Omental fat pad (tissue), 4 donors: ENCODE measurements around the gene KLRC2. TPM values are rescaled to one million over a fixed set of nuclear protein-coding genes. Genes with fewer than 3 reads are reported as not detected.

Source experiments
- ATAC-seq: fragments of 150-250 bp; one replicate; pipeline ENCODE4 v1.9.1; 2016; ENCODE audit warnings: mild to moderate bottlenecking, moderate library complexity; ENCODE audit not compliant: low FRiP score
- DNase-seq: peaks from one replicate; pipeline ENCODE4 v3.0.0-alpha.2; 2019; ENCODE audit warnings: low spot score
- total RNA-seq, 4 donors: library from RNA; depleted of rRNA; stranded (reverse); fragments of >200 nt; gene quantifications; one replicate each; pipeline ENCODE4 v1.1.0, GENCODE V29; 2016
- TF ChIP-seq, protein P1 (sequence below), 3 donors: fragments of 450-650 bp; IDR thresholded peaks; one replicate each; pipeline ENCODE4 v1.5.1; 2016 to 2017; ENCODE audit warnings: antibody characterized with exemption in 3 of 3, mild to moderate bottlenecking in 3 of 3, moderate library complexity in 2 of 3

The KLRC2 gene
- total RNA-seq, 4 donors from 2014 or later: 0.37 to 0.72 (median 0.69) TPM; not detected in 1

GRCh38 chr12:10386857-10387256 lies 49.0 kb downstream of the KLRC2 start:
- TF ChIP-seq, protein P1, sequence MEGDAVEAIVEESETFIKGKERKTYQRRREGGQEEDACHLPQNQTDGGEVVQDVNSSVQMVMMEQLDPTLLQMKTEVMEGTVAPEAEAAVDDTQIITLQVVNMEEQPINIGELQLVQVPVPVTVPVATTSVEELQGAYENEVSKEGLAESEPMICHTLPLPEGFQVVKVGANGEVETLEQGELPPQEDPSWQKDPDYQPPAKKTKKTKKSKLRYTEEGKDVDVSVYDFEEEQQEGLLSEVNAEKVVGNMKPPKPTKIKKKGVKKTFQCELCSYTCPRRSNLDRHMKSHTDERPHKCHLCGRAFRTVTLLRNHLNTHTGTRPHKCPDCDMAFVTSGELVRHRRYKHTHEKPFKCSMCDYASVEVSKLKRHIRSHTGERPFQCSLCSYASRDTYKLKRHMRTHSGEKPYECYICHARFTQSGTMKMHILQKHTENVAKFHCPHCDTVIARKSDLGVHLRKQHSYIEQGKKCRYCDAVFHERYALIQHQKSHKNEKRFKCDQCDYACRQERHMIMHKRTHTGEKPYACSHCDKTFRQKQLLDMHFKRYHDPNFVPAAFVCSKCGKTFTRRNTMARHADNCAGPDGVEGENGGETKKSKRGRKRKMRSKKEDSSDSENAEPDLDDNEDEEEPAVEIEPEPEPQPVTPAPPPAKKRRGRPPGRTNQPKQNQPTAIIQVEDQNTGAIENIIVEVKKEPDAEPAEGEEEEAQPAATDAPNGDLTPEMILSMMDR (IDR thresholded peaks at IDR 0.05): no peak
- ATAC-seq (no peak), DNase-seq (no peak)

DNA sequence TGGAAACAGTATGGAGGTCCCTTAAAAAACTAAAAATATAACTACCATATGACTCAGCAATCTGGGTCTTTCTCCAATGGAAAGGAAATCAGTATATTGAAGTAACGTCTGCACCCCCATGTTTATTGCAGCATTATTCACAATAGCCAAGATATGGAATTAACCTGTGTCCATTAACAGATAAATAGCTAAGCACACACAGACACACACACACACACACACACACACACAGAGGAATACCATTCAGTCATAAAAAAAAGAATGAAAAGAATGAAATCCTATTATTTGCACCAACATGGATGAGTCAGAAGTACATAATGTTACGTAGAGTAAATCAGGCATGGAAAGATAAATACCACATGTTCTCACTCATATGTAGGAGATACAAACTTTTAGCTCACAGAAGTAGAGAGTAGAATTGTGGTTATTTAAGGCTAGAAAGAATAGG lies 50.6 kb downstream of the KLRC2 start:
- ATAC-seq: no peak
- TF ChIP-seq, protein P1 (IDR thresholded peaks at IDR 0.05): no peak
- no peak for DNase-seq

DNA sequence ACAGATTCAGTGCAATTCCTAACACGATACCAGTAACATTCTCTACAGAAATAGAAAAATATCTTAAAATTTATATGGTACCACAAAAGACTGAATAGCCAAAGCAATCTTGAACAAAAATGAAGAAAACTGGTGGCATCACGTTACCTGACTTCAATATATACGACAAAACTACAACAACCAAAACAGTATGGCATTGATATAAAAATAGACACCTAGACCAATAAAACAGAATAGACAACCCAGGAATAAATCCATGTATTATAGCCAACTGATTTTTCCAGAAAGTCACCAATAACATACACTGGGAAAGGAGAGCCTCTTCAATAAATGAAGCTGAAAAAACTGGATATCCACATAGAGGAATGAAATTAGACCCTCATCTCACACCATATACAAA lies 51.6 kb downstream of the KLRC2 start:
- no peak for DNase-seq
- TF ChIP-seq, protein P1 (IDR thresholded peaks at IDR 0.05): no peak
- no peak for ATAC-seq

DNA sequence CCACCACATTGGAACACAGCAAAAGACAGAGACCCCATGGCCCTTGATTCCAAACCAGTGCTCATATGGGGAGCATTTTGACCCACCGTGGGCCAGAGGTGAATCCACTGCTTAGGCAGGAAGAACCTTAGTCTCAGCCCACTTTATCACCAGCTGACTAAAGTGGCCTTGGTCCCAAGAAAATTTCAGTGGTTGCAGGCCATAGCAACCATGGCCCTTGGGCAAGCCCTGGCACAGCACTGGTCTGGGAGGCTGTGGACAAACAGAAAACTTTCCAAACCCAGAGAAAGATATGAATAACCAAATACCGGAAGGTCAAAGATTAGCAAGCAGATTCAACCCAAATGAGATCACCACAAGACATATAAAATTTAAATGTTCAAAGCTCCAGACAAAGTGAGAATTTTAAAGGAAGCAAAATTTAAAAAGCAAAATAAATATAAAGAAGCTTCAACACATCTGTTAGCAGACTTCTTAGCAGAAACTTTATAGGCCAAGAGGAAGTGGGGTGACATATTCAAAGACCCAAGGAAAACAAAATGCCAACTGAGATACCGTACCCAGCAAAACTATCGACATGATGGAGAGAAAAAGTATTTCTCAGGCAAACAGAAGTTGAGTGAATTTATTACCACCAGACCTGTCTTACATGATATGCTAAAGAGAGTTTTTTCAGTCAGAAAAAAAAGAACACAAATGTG lies 53.7 kb downstream of the KLRC2 start:
- no peak for ATAC-seq
- TF ChIP-seq, protein P1 (IDR thresholded peaks at IDR 0.05): no peak
- no peak for DNase-seq

Other genes starting within 250 kb of the KLRC2 start
- gene GABARAPL1, start 223.1 kb downstream of the KLRC2 start, total RNA-seq: 100 to 1,000 TPM; 165 to 335 (median 268) TPM
- 1 to 10 TPM; 2.2 to 4.6 (median 3.1) TPM for gene KLRD1, start 128.1 kb downstream of the KLRC2 start, total RNA-seq
- 1 to 10 TPM; 2.7 to 6.5 (median 4.2) TPM for gene KLRK1, start 46.0 kb downstream of the KLRC2 start, total RNA-seq
- under 1 TPM in 2 of 4 donors, not detected in 2; 0.63 to 0.96 TPM for gene KLRC4, start 26.3 kb downstream of the KLRC2 start, total RNA-seq
- 1 to 10 TPM in 1 of 4 donors, not detected in 3; 1.3 TPM for gene KLRC3, start 15.4 kb downstream of the KLRC2 start, total RNA-seq
- 1 to 10 TPM in 2 of 4 donors, under 1 TPM in 2; 0.28 to 2.2 (median 1.2) TPM for gene KLRC1, start 17.4 kb upstream of the KLRC2 start, total RNA-seq
- gene EIF2S3B, start 69.9 kb upstream of the KLRC2 start, total RNA-seq: not detected
- 10 to 100 TPM in 1 of 4 donors, 1 to 10 TPM in 3; 4.9 to 12.6 (median 7.6) TPM for gene MAGOHB, start 177.6 kb upstream of the KLRC2 start, total RNA-seq
- gene STYK1, start 238.0 kb upstream of the KLRC2 start, total RNA-seq: under 1 TPM in 2 of 4 donors, not detected in 2; 0.32 to 0.56 TPM